HCT116 (cell line): ENCODE results near the gene FGF7. TPM values are rescaled to one million over a fixed set of nuclear protein-coding genes. Genes with fewer than 3 reads are reported as not detected.

Experiments used
- ATAC-seq: fragments of 200-7000 bp; cut with Tn5 transposase; 2 replicates; pipeline ENCODE4 v1.9.1; 2020; ENCODE audit warnings: mild to moderate bottlenecking, moderate library complexity
- BruUV-seq: library from RNA; stranded (reverse); fragments of 400-500 nt; replicated peaks from 2 replicates; lab custom pipeline; 2021; lab: Mats Ljungman, UMichigan
- CTCF ChIA-PET: fragments of 300-600 bp; sonication (Branson Sonifier 250); formaldehyde crosslinking; loops from one replicate; lab custom pipeline; 2021; ENCODE audit warnings: antibody characterized with exemption; lab: Charles Lee
- POLR2A ChIA-PET: fragments of 300-600, 350-600 bp; sonication (Branson Sonifier 250); formaldehyde crosslinking; loops from one replicate; lab custom pipeline; 2021; ENCODE audit warnings: antibody characterized with exemption; lab: Charles Lee
- RAD21 ChIA-PET, 2 experiments: fragments of 300-600 bp; sonication (Branson Sonifier 250); formaldehyde crosslinking; loops; one replicate each; lab custom pipeline; 2023; ENCODE audit warnings: low total read pairs in 2 of 2; ENCODE audit not compliant: uncharacterized antibody in 2 of 2, unreplicated experiment in 2 of 2, low non-redundant PET in 1 of 2; lab: Charles Lee
- DNase-seq: peaks from one replicate; pipeline ENCODE4 v3.0.0-alpha.2; 2010; ENCODE audit warnings: low read depth, low spot score
- H2AFZ ChIP-seq: fragments of 200-600 bp; shearing (Covaris generic), sonication (generic); 2 replicates; pipeline ENCODE4 v1.6.1; 2017; ENCODE audit warnings: low read depth, mixed run types, mixed read lengths, antibody characterized with exemption, low read length; ENCODE audit not compliant: poor library complexity, severe bottlenecking
- H3K27ac ChIP-seq: 2 replicates; pipeline ENCODE4 v1.5.1; 2012; ENCODE audit warnings: low read depth, low read length
- H3K27me3 ChIP-seq: fragments of 200-600 bp; sonication (generic); 2 replicates; pipeline ENCODE4 v1.6.1; 2016; ENCODE audit warnings: mixed run types, low read length, mixed read lengths; ENCODE audit not compliant: insufficient read depth
- H3K36me3 ChIP-seq, 2 experiments: fragments of 200-500 bp in 1 of 2; fragments of 200-600 bp in 1 of 2; sonication (Bioruptor generic) in 1 of 2; sonication (generic) in 1 of 2; 2 replicates each; pipeline versions ENCODE4 v1.5.1 to v1.6.1; 2014 to 2016; ENCODE audit warnings: low read length in 2 of 2, inconsistent platforms in 1 of 2, mixed read lengths in 1 of 2, mixed run types in 1 of 2; ENCODE audit not compliant: insufficient read depth in 2 of 2, control insufficient read depth in 1 of 2
- H3K4me1 ChIP-seq, 2 experiments: fragments of 200-600 bp in 1 of 2; sonication (generic) in 1 of 2; 2 replicates each; pipeline versions ENCODE4 v1.5.1 to v1.6.1; 2012 to 2017; ENCODE audit warnings: low read length in 2 of 2, inconsistent platforms in 1 of 2, mild to moderate bottlenecking in 1 of 2, mixed read lengths in 1 of 2, mixed run types in 1 of 2, moderate library complexity in 1 of 2; ENCODE audit not compliant: insufficient read depth in 2 of 2, control insufficient read depth in 1 of 2
- H3K4me2 ChIP-seq: fragments of 200-600 bp; sonication (generic); 2 replicates; pipeline ENCODE4 v1.6.1; 2017; ENCODE audit warnings: mixed run types, low read length, mixed read lengths
- H3K4me3 ChIP-seq, 2 experiments: fragments of 200-600 bp in 1 of 2; sonication (generic) in 1 of 2; replicated peaks in 1 of 2; 2 replicates each; pipeline ENCODE4 v1.5.1; 2011 to 2016; ENCODE audit warnings: low read length in 2 of 2, control low read depth in 1 of 2, low read depth in 1 of 2, mild to moderate bottlenecking in 1 of 2, mixed read lengths in 1 of 2, mixed run types in 1 of 2
- H3K79me2 ChIP-seq: fragments of 200-600 bp; sonication (generic); 2 replicates; pipeline ENCODE4 v1.6.1; 2017; ENCODE audit warnings: mild to moderate bottlenecking, mixed run types, low read length, moderate library complexity, mixed read lengths; ENCODE audit not compliant: insufficient read depth
- H3K9ac ChIP-seq: fragments of 200-600 bp; sonication (generic); 2 replicates; pipeline ENCODE4 v1.6.1; 2016; ENCODE audit warnings: low read length, mixed read lengths
- H3K9me2 ChIP-seq: fragments of 200-600 bp; sonication (generic), shearing (Covaris generic); 2 replicates; pipeline ENCODE4 v1.6.1; 2017; ENCODE audit warnings: mixed run types, mild to moderate bottlenecking, moderate library complexity; ENCODE audit not compliant: insufficient read depth
- H3K9me3 ChIP-seq, 2 experiments: fragments of 200-500 bp in 1 of 2; fragments of 200-600 bp in 1 of 2; sonication (Bioruptor generic) in 1 of 2; sonication (generic) in 1 of 2; 2 replicates each; pipeline ENCODE4 v1.6.1; 2014 to 2017; ENCODE audit warnings: low read length in 2 of 2, mixed read lengths in 2 of 2, inconsistent platforms in 1 of 2, low read depth in 1 of 2, mild to moderate bottlenecking in 1 of 2, mixed run types in 1 of 2, moderate library complexity in 1 of 2; ENCODE audit not compliant: control insufficient read depth in 1 of 2, insufficient read depth in 1 of 2
- H4K20me1 ChIP-seq: fragments of 200-600 bp; sonication (generic), shearing (Covaris generic); 2 replicates; pipeline ENCODE4 v1.6.1; 2017; ENCODE audit warnings: mixed run types, mild to moderate bottlenecking, moderate library complexity; ENCODE audit not compliant: insufficient read depth
- ATF3 ChIP-seq: IDR thresholded peaks from 2 replicates; pipeline ENCODE4 v1.6.1; 2012
- ELF1 ChIP-seq: IDR thresholded peaks from 2 replicates; pipeline ENCODE4 v1.6.1; 2012; ENCODE audit warnings: low read depth, borderline replicate concordance
- FOSL1 ChIP-seq: IDR thresholded peaks from 2 replicates; pipeline ENCODE4 v1.6.1; 2012; ENCODE audit warnings: low read depth
- MAX ChIP-seq: IDR thresholded peaks from 2 replicates; pipeline ENCODE4 v1.6.1; 2012
- POLR2A ChIP-seq: IDR thresholded peaks from 2 replicates; pipeline ENCODE4 v1.7.0; 2011; ENCODE audit warnings: borderline replicate concordance; ENCODE audit not compliant: insufficient read depth, insufficient read length; ENCODE audit errors: extremely low read depth
- REST ChIP-seq: IDR thresholded peaks from 2 replicates; pipeline ENCODE4 v1.6.1; 2012; ENCODE audit warnings: low read depth
- SP1 ChIP-seq: IDR thresholded peaks from 2 replicates; pipeline ENCODE4 v1.6.1; 2012; ENCODE audit warnings: low read depth
- SRF ChIP-seq: IDR thresholded peaks from 2 replicates; pipeline ENCODE4 v1.6.1; 2012; ENCODE audit warnings: low read depth
- TCF7L2 ChIP-seq: IDR thresholded peaks from 2 replicates; pipeline ENCODE4 v1.7.0; 2011; ENCODE audit warnings: borderline replicate concordance, inconsistent platforms; ENCODE audit not compliant: insufficient read depth, insufficient read length; ENCODE audit errors: extremely low read depth
- ZFX ChIP-seq: fragments of 450-650 bp; IDR thresholded peaks from 2 replicates; pipeline ENCODE4 v1.6.1; 2017
- ZNF274 ChIP-seq: fragments of 200-500 bp; sonication (Bioruptor generic); IDR thresholded peaks from 2 replicates; pipeline ENCODE4 v1.6.1; 2014; ENCODE audit warnings: mild to moderate bottlenecking, low read depth, low read length, inconsistent platforms
- intact Hi-C: fragments of 100-400 bp; cut with micrococcal nuclease; formaldehyde crosslinking; loops from 2 replicates; pipeline ENCODE4 v1.10.0; 2022
- total RNA-seq: library from RNA; stranded (reverse); gene quantifications from one replicate; pipeline ENCODE4 v1.2.1, GENCODE V29; 2021; ENCODE audit not compliant: unreplicated experiment

FGF7 gene
- total RNA-seq, 1 experiment from 2014 or later, result 0.49 TPM

GRCh38 chr15:49418811-49419210 lies 4.2 kb upstream of the FGF7 start:
- H3K9me3 ChIP-seq, result no peaks in the 10 kb centered on the region
- H3K4me3 ChIP-seq, result no peak overlapping the region
- intact Hi-C loops, result no loop called here
- H3K27ac ChIP-seq, result no peak overlapping the region
- no peak for DNase-seq
- H3K4me2 ChIP-seq, result no peak overlapping the region
- no peak for ATAC-seq
- ChIA-PET POLR2A (no interaction called here), CTCF (no interaction called here), RAD21 (no interaction called here)
- H3K9ac ChIP-seq, result no peak overlapping the region
- no peak overlapping the region for H2AFZ ChIP-seq
- no peaks in the 10 kb centered on the region for H3K36me3 ChIP-seq
- H3K9me2 ChIP-seq, result no peaks in the 10 kb centered on the region
- H4K20me1 ChIP-seq, result no peaks in the 10 kb centered on the region
- TF ChIP-seq ATF3 (no peak), ZFX (no peak), SRF (no peak), REST (no peak), TCF7L2 (no peak), SP1 (no peak), MAX (no peak), ZNF274 (no peak), FOSL1 (no peak), ELF1 (no peak), POLR2A (no peak)
- H3K4me1 ChIP-seq, result no peaks in the 10 kb centered on the region
- H3K79me2 ChIP-seq, result no peaks in the 10 kb centered on the region
- H3K27me3 ChIP-seq, result no peaks in the 10 kb centered on the region
- no TSS peak for BruUV-seq
